WTC11 (cell line): ENCODE measurements around the gene VPS52. TPM values are rescaled to one million over a fixed set of nuclear protein-coding genes. Genes with fewer than 3 reads are reported as not detected.

ENCODE experiments used
- ATAC-seq: fragments of 200-7000 bp; cut with Tn5 transposase; 2 replicates; pipeline ENCODE4 v1.10.0; 2021; ENCODE audit warnings: mild to moderate bottlenecking, moderate library complexity
- CTCF ChIA-PET: fragments of 300-600 bp; sonication (Branson Sonifier 250); formaldehyde crosslinking; loops from one replicate; lab custom pipeline; 2021; ENCODE audit warnings: antibody characterized with exemption; lab: Charles Lee
- POLR2A ChIA-PET: fragments of 350-600 bp; sonication (Branson Sonifier 250); formaldehyde crosslinking; loops from one replicate; lab custom pipeline; 2021; ENCODE audit warnings: antibody characterized with exemption; lab: Charles Lee
- DNase-seq: peaks from one replicate; pipeline ENCODE4 v3.0.0; 2021; ENCODE audit warnings: low spot score
- H3K27ac Mint-ChIP-seq: 2 replicates; pipeline ENCODE4 v1.8.0; 2021; ENCODE audit warnings: mixed read lengths
- H3K27me3 Mint-ChIP-seq: 2 replicates; pipeline ENCODE4 v1.8.0; 2021; ENCODE audit warnings: low read depth, mild to moderate bottlenecking, moderate library complexity, mixed read lengths
- H3K36me3 Mint-ChIP-seq: 2 replicates; pipeline ENCODE4 v1.8.0; 2021; ENCODE audit warnings: mixed read lengths
- H3K4me1 Mint-ChIP-seq: 2 replicates; pipeline ENCODE4 v1.8.0; 2022; ENCODE audit warnings: mixed read lengths
- H3K4me3 Mint-ChIP-seq: 2 replicates; pipeline ENCODE4 v1.8.0; 2021; ENCODE audit warnings: mild to moderate bottlenecking, moderate library complexity, mixed read lengths
- H3K9me3 Mint-ChIP-seq: 2 replicates; pipeline ENCODE4 v1.8.0; 2021; ENCODE audit warnings: mixed read lengths
- AFF4 ChIP-seq: sonication (generic); formaldehyde crosslinking; IDR thresholded peaks from 2 replicates; pipeline ENCODE4 v1.8.1; 2023; ENCODE audit warnings: mild to moderate bottlenecking, missing genetic modification reagents, borderline replicate concordance
- E2F1 ChIP-seq: sonication (generic); formaldehyde crosslinking; IDR thresholded peaks from 2 replicates; pipeline ENCODE4 v1.8.0; 2022; ENCODE audit warnings: mild to moderate bottlenecking, missing genetic modification reagents
- ELF4 ChIP-seq: sonication (generic); formaldehyde crosslinking; IDR thresholded peaks from 2 replicates; pipeline ENCODE4 v1.8.1; 2022; ENCODE audit warnings: low read depth, mild to moderate bottlenecking, moderate library complexity, missing genetic modification reagents
- FOXJ3 ChIP-seq: sonication (generic); formaldehyde crosslinking; IDR thresholded peaks from 2 replicates; pipeline ENCODE4 v1.9.0; 2021; ENCODE audit warnings: missing genetic modification reagents, mild to moderate bottlenecking, borderline replicate concordance
- GTF2I ChIP-seq: fragments of 250-450 bp; sonication (Bioruptor Pico); conservative IDR thresholded peaks from 2 replicates; pipeline ENCODE4 v1.4.0; 2021; ENCODE audit warnings: mild to moderate bottlenecking
- NFATC4 ChIP-seq: fragments of 250-450 bp; sonication (Bioruptor Pico); IDR thresholded peaks from 2 replicates; pipeline ENCODE4 v1.9.0; 2021; ENCODE audit warnings: mild to moderate bottlenecking
- NFYB ChIP-seq: sonication (generic); formaldehyde crosslinking; conservative IDR thresholded peaks from 2 replicates; pipeline ENCODE4 v1.8.0; 2022; ENCODE audit warnings: low read depth, missing genetic modification reagents
- PRRX2 ChIP-seq: fragments of 250-450 bp; sonication (Bioruptor Pico); IDR thresholded peaks from 2 replicates; pipeline ENCODE4 v1.8.0; 2021; ENCODE audit warnings: mild to moderate bottlenecking
- STAT6 ChIP-seq: sonication (generic); formaldehyde crosslinking; conservative IDR thresholded peaks from 2 replicates; pipeline ENCODE4 v1.8.1; 2023; ENCODE audit warnings: mild to moderate bottlenecking, low read depth, missing genetic modification reagents, moderate library complexity
- TCF7 ChIP-seq: sonication (generic); formaldehyde crosslinking; IDR thresholded peaks from 2 replicates; pipeline ENCODE4 v1.8.0; 2022; ENCODE audit warnings: mild to moderate bottlenecking, low read depth, missing genetic modification reagents, moderate library complexity
- TEAD1 ChIP-seq: sonication (generic); formaldehyde crosslinking; IDR thresholded peaks from 2 replicates; pipeline ENCODE4 v1.8.0; 2022; ENCODE audit warnings: mild to moderate bottlenecking, missing genetic modification reagents
- TP53 ChIP-seq: sonication (generic); formaldehyde crosslinking; IDR thresholded peaks from 2 replicates; pipeline ENCODE4 v1.8.1; 2023; ENCODE audit warnings: mild to moderate bottlenecking, missing genetic modification reagents
- USF1 ChIP-seq: sonication (generic); formaldehyde crosslinking; IDR thresholded peaks from 2 replicates; pipeline ENCODE4 v1.8.0; 2022; ENCODE audit warnings: mild to moderate bottlenecking, missing genetic modification reagents
- ZNF219 ChIP-seq: sonication (generic); formaldehyde crosslinking; IDR thresholded peaks from 2 replicates; pipeline ENCODE4 v1.8.0; 2023; ENCODE audit warnings: missing genetic modification reagents, mild to moderate bottlenecking, borderline replicate concordance
- ZNF425 ChIP-seq: fragments of 250-450 bp; sonication (Bioruptor Pico); conservative IDR thresholded peaks from 2 replicates; pipeline ENCODE4 v1.9.0; 2021; ENCODE audit warnings: mild to moderate bottlenecking
- ZNF532 ChIP-seq: fragments of 250-450 bp; sonication (Bioruptor Pico); IDR thresholded peaks from 2 replicates; pipeline ENCODE4 v1.9.0; 2021; ENCODE audit warnings: mild to moderate bottlenecking, borderline replicate concordance
- ZNF671 ChIP-seq: fragments of 250-450 bp; sonication (Bioruptor Pico); IDR thresholded peaks from 2 replicates; pipeline ENCODE4 v1.8.0; 2021; ENCODE audit warnings: mild to moderate bottlenecking
- total RNA-seq: library from RNA; stranded (reverse); gene quantifications from 3 replicates; pipeline ENCODE4 v1.2.3, GENCODE V29; 2021
- TF ChIP-seq, protein P1 (sequence below): sonication (generic); formaldehyde crosslinking; IDR thresholded peaks from 2 replicates; pipeline ENCODE4 v1.8.1; 2022; ENCODE audit warnings: mild to moderate bottlenecking, moderate library complexity, missing genetic modification reagents
- TF ChIP-seq, protein P2 (sequence below): fragments of 250-450 bp; sonication (Bioruptor Pico); IDR thresholded peaks from 2 replicates; pipeline ENCODE4 v1.9.0; 2021; ENCODE audit warnings: mild to moderate bottlenecking
- TF ChIP-seq, protein P3 (sequence below): fragments of 250-450 bp; sonication (Bioruptor Pico); IDR thresholded peaks from 2 replicates; pipeline ENCODE4 v2.1.2; 2022; ENCODE audit warnings: mild to moderate bottlenecking, moderate library complexity

The VPS52 gene
- total RNA-seq, 1 experiment from 2014 or later = 46.8 TPM

- TF ChIP-seq ZNF671 (CRISPR knock-in tag) = no peak
- no peak for TF ChIP-seq ZNF425 (CRISPR knock-in tag)
- no peak for TF ChIP-seq FOXJ3 (CRISPR knock-in tag)
- no peak for TF ChIP-seq NFYB
- TF ChIP-seq, protein P1, sequence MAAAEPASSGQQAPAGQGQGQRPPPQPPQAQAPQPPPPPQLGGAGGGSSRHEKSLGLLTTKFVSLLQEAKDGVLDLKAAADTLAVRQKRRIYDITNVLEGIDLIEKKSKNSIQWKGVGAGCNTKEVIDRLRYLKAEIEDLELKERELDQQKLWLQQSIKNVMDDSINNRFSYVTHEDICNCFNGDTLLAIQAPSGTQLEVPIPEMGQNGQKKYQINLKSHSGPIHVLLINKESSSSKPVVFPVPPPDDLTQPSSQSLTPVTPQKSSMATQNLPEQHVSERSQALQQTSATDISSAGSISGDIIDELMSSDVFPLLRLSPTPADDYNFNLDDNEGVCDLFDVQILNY (CRISPR knock-in tag) = no peak
- TF ChIP-seq, protein P2, sequence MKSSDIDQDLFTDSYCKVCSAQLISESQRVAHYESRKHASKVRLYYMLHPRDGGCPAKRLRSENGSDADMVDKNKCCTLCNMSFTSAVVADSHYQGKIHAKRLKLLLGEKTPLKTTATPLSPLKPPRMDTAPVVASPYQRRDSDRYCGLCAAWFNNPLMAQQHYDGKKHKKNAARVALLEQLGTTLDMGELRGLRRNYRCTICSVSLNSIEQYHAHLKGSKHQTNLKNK (CRISPR knock-in tag) = no peak
- TF ChIP-seq ZNF532 (CRISPR knock-in tag) = no peak
- TF ChIP-seq USF1 (CRISPR knock-in tag) = no peak
- no peak for TF ChIP-seq GTF2I
- no peak for TF ChIP-seq AFF4 (CRISPR knock-in tag)
- TF ChIP-seq ELF4 (CRISPR knock-in tag) = no peak
- no peak for TF ChIP-seq STAT6 (CRISPR knock-in tag)
- TF ChIP-seq NFATC4 = no peak
- TF ChIP-seq TCF7 (CRISPR knock-in tag) = no peak
- no peak for TF ChIP-seq ZNF219
- TF ChIP-seq, protein P3, sequence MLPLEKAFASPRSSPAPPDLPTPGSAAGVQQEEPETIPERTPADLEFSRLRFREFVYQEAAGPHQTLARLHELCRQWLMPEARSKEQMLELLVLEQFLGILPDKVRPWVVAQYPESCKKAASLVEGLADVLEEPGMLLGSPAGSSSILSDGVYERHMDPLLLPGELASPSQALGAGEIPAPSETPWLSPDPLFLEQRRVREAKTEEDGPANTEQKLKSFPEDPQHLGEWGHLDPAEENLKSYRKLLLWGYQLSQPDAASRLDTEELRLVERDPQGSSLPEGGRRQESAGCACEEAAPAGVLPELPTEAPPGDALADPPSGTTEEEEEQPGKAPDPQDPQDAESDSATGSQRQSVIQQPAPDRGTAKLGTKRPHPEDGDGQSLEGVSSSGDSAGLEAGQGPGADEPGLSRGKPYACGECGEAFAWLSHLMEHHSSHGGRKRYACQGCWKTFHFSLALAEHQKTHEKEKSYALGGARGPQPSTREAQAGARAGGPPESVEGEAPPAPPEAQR (CRISPR knock-in tag) = no peak
- no peak for TF ChIP-seq PRRX2 (CRISPR knock-in tag)
- TF ChIP-seq TP53 (CRISPR knock-in tag) = no peak
- TF ChIP-seq E2F1 (CRISPR knock-in tag) = no peak
- TF ChIP-seq TEAD1 = no peak
- Mint-ChIP-seq H3K4me1 (no peaks in the 10 kb centered on the region), H3K9me3 (no peaks in the 10 kb centered on the region), H3K27ac (no peak overlapping the region), H3K36me3 (peaks cover 50% of the 10 kb centered on the region), H3K4me3 (no peak overlapping the region), H3K27me3 (no peaks in the 10 kb centered on the region)
- CTCF ChIA-PET = no interaction called here
- POLR2A ChIA-PET = no interaction called here
- ATAC-seq (no peak), DNase-seq (no peak)
Measured at GRCh38 chr6:33259032-33259431, 12.6 kb downstream of the VPS52 start.
